ENCODE results near the gene LRRC72.
"Not testable (repeated sequence)": the region's sequence is repeated elsewhere in the genome, so short reads cannot be mapped to it uniquely, and the experiment has no call there.

The LRRC72 gene

GRCh38 chr7:16583834-16584233, 57.2 kb downstream of the LRRC72 start:
- no peak for DNase-seq (ENCODE audit: low spot score)

GRCh38 chr7:16585540-16585939, 58.9 kb downstream of the LRRC72 start:
- DNase-seq (ENCODE audit: low spot score): no peak

GRCh38 chr7:16586081-16586874, 59.7 kb downstream of the LRRC72 start:
- DNase-seq (ENCODE audit: low spot score): no peak

GRCh38 chr7:16587129-16587528, 60.5 kb downstream of the LRRC72 start:
- no peak for DNase-seq (ENCODE audit: low spot score)

GRCh38 chr7:16587790-16588189, 61.2 kb downstream of the LRRC72 start:
- DNase-seq (ENCODE audit: low spot score): no peak

GRCh38 chr7:16589881-16590280, 63.3 kb downstream of the LRRC72 start:
- no peak for DNase-seq (ENCODE audit: low spot score)

- DNase-seq (ENCODE audit: low spot score): no peak
These were observed 63.8 kb downstream of the LRRC72 start for GRCh38 chr7:16590424-16590823.

GRCh38 chr7:16592395-16592794, 65.8 kb downstream of the LRRC72 start:
- no peak for DNase-seq (ENCODE audit: low spot score)

GRCh38 chr7:16594061-16594460, 67.4 kb downstream of the LRRC72 start:
- no peak for DNase-seq (ENCODE audit: low spot score)

- no peak for DNase-seq (ENCODE audit: low spot score)
These were observed 68.1 kb downstream of the LRRC72 start for GRCh38 chr7:16594676-16595075.

- not testable (repeated sequence) for DNase-seq (ENCODE audit: low spot score)
These were observed 69.0 kb downstream of the LRRC72 start for GRCh38 chr7:16595596-16595995.

- no peak for DNase-seq (ENCODE audit: low spot score)
These were observed 71.4 kb downstream of the LRRC72 start for GRCh38 chr7:16598015-16598414.

- no peak for DNase-seq (ENCODE audit: low spot score)
These were observed 73.2 kb downstream of the LRRC72 start for GRCh38 chr7:16599860-16600259.

- no peak for DNase-seq (ENCODE audit: low spot score)
These were observed 77.0 kb downstream of the LRRC72 start for GRCh38 chr7:16603633-16604032.

GRCh38 chr7:16604054-16604453, 77.4 kb downstream of the LRRC72 start:
- DNase-seq (ENCODE audit: low spot score): no peak

GRCh38 chr7:16606704-16607103, 80.1 kb downstream of the LRRC72 start:
- DNase-seq (ENCODE audit: low spot score): no peak

- DNase-seq (ENCODE audit: low spot score): no peak
These were observed 83.3 kb downstream of the LRRC72 start for GRCh38 chr7:16609842-16610450.

- DNase-seq (ENCODE audit: low spot score): no peak
These were observed 85.1 kb downstream of the LRRC72 start for GRCh38 chr7:16611711-16612110.

- DNase-seq (ENCODE audit: low spot score): no peak
These were observed 88.6 kb downstream of the LRRC72 start for GRCh38 chr7:16615228-16615627.

- DNase-seq (ENCODE audit: low spot score): no peak
These were observed 89.5 kb downstream of the LRRC72 start for GRCh38 chr7:16616122-16616521.

- no peak for DNase-seq (ENCODE audit: low spot score)
These were observed 89.9 kb downstream of the LRRC72 start for GRCh38 chr7:16616542-16616941.

- peak; percentile 63 for DNase-seq (ENCODE audit: low spot score)
These were observed 93.4 kb downstream of the LRRC72 start for GRCh38 chr7:16619979-16620408.

- DNase-seq (ENCODE audit: low spot score): no peak
These were observed 99.8 kb downstream of the LRRC72 start for GRCh38 chr7:16626388-16626787.

GRCh38 chr7:16627236-16627635, 100.6 kb downstream of the LRRC72 start:
- DNase-seq (ENCODE audit: low spot score): no peak
